NCI-H82 treated with DMSO at 0.1 percent for 48 hours (cell line): Measurements from ENCODE around the gene ZNF827.

Experiments used
- DNase-seq: peaks from one replicate; lab custom pipeline; 2025; ENCODE audit not compliant: unreplicated experiment; lab: John Stamatoyannopoulos, UW

Gene ZNF827

DNA sequence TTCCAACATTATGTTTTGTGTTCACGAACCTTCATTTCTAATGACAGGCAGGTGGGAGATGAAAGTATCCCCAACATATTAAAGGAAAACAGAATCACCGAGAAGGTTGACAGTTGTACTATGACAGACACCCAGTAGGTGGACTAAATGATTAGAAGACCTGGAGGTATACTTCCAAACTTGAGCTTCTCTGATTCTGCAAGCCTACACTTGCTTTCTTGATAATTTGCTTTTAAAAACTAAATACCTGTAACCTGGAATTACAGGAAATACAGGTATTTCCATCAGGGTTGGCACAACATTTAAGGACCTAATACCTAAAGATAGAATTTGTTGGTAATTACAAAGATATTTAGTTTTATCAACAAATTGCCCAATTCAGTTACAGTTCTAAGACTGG is 215.3 kb downstream of the ZNF827 start:
- no peak for DNase-seq

DNA sequence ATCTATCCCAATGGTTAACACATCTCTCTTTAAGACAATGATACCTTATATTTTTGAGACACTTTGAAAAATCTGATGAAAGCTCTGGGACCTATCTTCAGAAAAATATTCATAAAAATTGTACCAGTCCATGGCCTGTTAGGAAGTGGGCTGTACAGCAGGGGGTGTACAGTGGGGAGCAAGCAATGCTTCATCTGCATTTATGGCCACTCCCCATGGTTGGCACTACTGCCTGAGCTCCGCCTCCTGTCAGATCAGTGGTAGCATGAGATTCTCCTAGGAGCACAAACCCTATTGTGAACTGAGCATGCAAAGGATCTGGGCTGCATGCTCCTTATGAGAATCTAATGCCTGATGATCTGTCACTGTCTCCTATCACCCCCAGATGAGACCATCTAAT is 216.1 kb downstream of the ZNF827 start:
- no peak for DNase-seq

DNA sequence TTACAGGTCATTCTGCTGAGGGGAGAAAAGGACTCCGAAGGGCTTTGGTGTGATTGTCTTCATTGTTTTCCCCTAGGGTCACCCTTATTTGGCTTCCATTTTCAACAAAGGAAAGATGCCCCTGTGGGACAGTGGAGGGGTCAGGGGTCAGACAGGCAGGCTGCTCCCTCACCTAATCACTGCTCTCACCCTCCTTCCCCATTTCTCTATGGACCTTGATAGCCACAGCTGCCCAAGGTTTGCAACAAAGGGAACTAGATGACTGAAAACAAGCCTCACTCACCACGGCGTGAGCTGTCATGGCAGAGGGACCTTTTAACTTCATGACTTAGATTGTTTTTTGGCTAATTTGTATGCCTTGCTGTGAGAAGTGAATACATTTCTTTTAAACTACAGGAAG is 218.0 kb downstream of the ZNF827 start:
- no peak for DNase-seq

DNA sequence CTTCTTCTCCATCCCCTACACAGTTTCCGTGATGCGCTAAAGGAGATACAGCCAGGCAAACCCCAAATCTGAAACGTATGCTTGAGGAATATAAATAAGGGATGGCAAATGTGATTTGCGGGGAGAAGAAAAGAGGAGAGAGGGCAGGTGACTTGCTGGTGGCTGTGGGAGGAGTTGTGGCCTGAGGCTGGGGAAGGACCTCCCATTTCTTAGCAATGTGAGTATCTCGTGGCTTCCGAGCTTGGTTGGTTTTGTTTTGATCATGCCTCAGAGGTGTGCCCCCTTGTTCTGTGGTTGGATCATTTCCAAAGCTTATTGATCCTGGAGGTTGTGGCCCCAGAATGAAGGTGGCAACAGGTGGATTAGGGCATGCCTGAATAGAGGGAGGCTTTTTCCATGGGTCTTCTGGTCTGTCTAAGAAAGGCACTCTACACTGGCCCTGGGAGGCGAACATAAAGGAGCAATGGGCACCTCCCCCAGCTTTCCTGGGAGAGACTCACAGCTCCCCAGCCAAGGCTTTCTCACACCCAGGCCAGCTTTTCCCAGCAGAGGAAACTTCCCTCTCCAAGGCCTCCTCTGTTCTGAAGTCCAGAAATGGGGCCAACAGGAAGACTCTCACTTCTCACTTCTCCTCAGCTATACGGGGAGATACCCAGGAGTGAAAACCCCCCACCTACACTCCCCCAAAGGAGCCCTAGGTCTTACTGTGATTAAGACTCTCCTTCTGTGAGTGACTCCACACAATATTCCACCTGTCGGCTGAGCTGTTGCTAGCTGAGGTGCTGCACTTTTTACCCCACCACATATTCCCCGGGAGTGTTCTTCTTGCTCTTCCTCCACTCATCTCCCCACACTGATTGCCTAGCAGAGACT is 218.6 kb downstream of the ZNF827 start:
- no peak for DNase-seq

DNA sequence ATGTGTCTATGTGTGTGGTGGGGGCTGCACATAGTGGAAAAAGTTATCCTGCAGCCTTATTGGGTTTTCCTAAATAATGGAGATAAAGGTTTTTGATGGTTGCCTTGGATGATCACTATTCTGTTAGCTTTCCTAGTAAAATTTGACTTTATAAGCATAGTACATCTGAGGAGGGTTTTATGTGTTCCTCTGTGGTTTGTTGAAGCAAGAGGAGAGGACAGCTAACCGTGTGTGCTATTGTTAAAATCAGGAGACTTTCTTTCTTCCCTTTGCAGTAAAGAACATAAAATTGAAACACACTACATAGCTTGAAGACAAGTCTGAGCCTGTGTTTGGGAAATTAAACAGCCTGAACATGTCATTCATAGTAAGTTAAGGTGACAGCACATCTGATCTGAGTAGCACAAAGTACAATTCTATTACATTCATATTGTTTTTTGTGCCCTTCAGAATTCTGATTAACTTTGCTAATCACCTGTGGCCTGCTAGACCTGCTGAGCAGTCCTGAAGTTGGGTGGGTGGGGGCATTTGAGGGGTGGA is 221.9 kb downstream of the ZNF827 start:
- no peak for DNase-seq

DNA sequence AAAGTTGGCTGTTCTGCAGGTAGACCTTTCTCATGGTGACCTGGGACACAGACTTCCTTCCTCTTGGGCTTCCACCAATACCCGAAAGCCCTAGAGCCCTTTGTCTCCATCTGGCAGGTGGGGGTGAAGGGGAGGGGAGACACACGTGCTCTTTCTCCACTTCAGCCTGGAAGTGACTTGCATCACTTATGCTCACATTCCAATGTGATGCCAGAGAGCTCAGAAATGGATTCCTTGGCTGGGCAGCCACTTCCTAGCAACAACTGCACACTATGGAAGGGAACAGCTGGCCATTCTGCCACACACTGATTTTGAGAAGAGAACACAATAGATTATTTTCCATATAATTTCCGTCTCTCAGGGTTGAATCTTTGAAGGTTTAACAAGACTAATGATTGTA is 222.4 kb downstream of the ZNF827 start:
- no peak for DNase-seq

DNA sequence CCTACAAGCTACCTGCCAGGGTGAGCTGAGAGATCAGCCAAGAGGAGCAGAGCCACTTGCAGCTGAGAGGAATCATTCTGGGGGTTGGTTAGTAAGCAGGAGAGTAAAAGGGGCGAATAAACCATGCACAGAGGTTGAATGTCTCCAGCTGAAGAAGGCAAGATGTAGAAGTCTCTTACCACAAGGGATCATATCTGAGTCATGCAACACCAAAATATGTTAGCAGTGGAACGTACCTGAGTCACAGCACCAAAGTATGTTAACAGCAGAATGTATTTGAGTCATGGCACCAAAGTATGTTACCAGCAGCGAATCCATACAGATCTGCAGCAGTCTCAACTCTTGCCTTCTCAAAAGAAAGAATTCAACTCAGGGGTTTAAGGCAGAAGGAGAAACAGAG is 228.8 kb downstream of the ZNF827 start:
- DNase-seq = no peak

DNA sequence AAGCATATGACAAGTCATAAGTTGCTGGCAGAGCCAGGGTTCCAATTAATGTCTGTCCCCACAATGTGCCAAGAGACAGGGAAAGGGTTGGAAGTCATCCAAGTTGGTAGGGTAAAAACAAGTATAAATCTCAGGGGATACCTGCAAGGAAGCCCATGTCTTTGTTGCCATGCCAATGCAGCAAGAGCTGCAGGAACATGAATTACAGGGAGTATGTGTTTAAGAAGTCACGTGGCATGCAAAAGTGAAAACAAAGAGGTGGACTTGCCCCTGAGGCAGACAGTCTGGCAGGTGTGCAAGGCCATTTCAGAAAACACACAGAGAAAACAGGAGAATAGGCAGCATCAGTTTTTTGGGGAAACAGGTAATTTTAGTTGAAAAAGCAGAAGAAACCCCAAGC is 229.3 kb downstream of the ZNF827 start:
- DNase-seq = no peak
